Measurements from ENCODE around the gene CSNK1G1. TPM values are rescaled to one million over a fixed set of nuclear protein-coding genes. Genes with fewer than 3 reads are reported as not detected.

Gene CSNK1G1
- polyA plus RNA-seq (2013): 11.6 and 12.6 TPM in 2 replicates

DNA sequence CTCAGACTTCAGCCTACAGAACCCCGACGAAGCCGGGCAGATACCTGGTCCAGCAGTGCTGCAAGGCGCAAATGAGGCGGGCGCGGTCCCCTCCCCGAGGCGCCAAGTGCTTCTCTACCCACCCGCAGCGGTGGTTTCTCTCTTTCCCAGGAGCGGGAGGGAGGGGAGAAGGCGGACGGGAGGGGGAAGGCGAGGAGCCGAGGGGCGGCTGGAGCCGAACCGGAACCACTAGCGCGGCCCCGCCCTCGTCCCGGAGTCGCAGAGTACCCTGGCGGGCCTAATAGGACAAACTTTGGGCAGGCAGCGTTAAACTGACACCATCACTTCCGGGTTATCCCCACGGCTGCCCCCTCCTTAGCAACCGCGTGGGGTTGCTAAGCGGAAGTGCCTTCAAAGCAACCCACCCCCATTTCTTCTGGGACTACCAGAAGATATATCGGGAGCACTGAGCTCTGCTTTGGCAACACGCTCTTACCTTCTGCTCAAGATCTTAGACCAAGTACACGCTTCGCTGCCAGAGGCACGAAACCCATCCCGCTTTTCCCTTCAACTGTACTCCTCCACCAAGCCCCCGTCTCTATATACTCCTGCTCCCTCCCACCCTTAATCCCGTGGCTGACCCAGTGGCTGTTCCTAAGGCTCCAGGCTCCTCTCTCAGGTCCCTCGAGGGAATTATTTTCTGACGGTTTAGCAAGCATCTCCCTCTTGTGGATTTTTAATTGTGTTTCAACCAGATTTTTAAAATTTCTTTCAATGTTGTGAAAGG, at the start of gene CSNK1G1:
TSS of gene CSNK1G1 (minus strand) at position 230 of the 766 bp plus-strand sequence. CDS start 55,674 bp downstream, outside the sequence.
- peak within 1 kb of the TSS; percentile 81 for H4K8ac ChIP-seq (ENCODE audit: low read depth, low read length)
- DNase-seq: peak; percentile 97 to 98
- H3K27ac ChIP-seq (ENCODE audit: low read depth, low read length): peak within 1 kb of the TSS; percentile 72
- peak within 1 kb of the TSS; percentile 83 for H3K18ac ChIP-seq (ENCODE audit: low read length)
- peak within 1 kb of the TSS; percentile 39 for H4K12ac ChIP-seq (ENCODE audit: low read depth, low read length)
- no CpG with 5 or more reads among the region's 42 CpGs for WGBS (ENCODE audit: extremely low coverage, insufficient coverage, insufficient read length)
- peak within 1 kb of the TSS; percentile 97 for H3K4me3 ChIP-seq (ENCODE audit: low read depth, low read length)
- H4K91ac ChIP-seq (ENCODE audit: low read depth, low read length): peak within 1 kb of the TSS; percentile 92
- H3K79me2 ChIP-seq (ENCODE audit: control insufficient read depth, insufficient read depth, low read length, poor library complexity): peaks cover 6% of the 10 kb centered on the region
- H3K23ac ChIP-seq (ENCODE audit: low read length): peak within 1 kb of the TSS; percentile 67
- H2AK5ac ChIP-seq (ENCODE audit: low read length): peak within 1 kb of the TSS; percentile 74
- peaks cover 7% of the 10 kb centered on the region for H3K79me1 ChIP-seq (ENCODE audit: low read length)
- H3K36me3 ChIP-seq (ENCODE audit: control insufficient read depth in 1 of 2, insufficient read depth in 2 of 2, low read length in 2 of 2): peaks cover 3 to 5% of the 10 kb centered on the region in 2 experiments
- peak within 1 kb of the TSS; percentile 65 for H2AFZ ChIP-seq (ENCODE audit: insufficient read depth, low read length, poor library complexity)
- H2BK5ac ChIP-seq (ENCODE audit: low read depth, low read length, poor library complexity): peak within 1 kb of the TSS; percentile 65
- H2BK12ac ChIP-seq (ENCODE audit: low read length): no peak within 1 kb of the TSS
- no peaks in the 10 kb centered on the region for H3K27me3 ChIP-seq (ENCODE audit: insufficient read depth, low read length)
- peak within 1 kb of the TSS; percentile 11 for H3K14ac ChIP-seq (ENCODE audit: low read length)
- H3K4me1 ChIP-seq (ENCODE audit: control insufficient read depth in 1 of 2, insufficient read depth in 2 of 2, low read length in 2 of 2): no peaks in the 10 kb centered on the region
- peak within 1 kb of the TSS; percentile 97 for H3K4ac ChIP-seq (ENCODE audit: low read depth, low read length)
- peak within 1 kb of the TSS; percentile 61 for H2BK120ac ChIP-seq (ENCODE audit: insufficient read depth, low read length, poor library complexity)
- H3K9me3 ChIP-seq (ENCODE audit: insufficient read depth, low read depth, low read length): no peaks in the 10 kb centered on the region
- H3K9ac ChIP-seq (ENCODE audit: low read length): peak within 1 kb of the TSS; percentile 93
- peak within 1 kb of the TSS; percentile 80 for H3K4me2 ChIP-seq (ENCODE audit: low read length)

DNA sequence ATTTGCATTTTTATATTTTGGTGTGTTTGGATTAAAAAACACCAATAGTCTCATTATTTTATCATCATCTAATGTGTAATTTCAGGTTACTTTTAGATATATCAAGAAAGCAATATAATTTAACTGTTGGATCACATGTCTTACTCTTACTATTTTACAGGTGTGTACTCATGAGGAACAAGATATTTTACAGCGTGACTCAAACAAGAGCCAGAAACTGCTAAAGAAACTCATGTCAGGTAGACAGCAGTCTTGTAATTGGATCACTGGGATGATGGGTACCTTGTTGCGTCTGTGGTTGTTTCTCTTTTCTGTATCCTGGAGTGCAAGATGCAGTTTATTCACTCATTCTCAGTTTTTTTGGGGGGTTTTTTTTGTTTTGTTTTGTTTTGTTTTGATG, 44.6 kb upstream of the CSNK1G1 start:
- Histone ChIP-seq H2BK5ac (ENCODE audit: low read depth, low read length, poor library complexity) (no peak overlapping the region), H4K12ac (ENCODE audit: low read depth, low read length) (no peak overlapping the region), H3K79me2 (ENCODE audit: control insufficient read depth, insufficient read depth, low read length, poor library complexity) (no peaks in the 10 kb centered on the region), H4K8ac (ENCODE audit: low read depth, low read length) (no peak overlapping the region), H3K27me3 (ENCODE audit: insufficient read depth, low read length) (no peaks in the 10 kb centered on the region), H3K79me1 (ENCODE audit: low read length) (no peaks in the 10 kb centered on the region), H2AFZ (ENCODE audit: insufficient read depth, low read length, poor library complexity) (no peak overlapping the region), H3K27ac (ENCODE audit: low read depth, low read length) (no peak overlapping the region), H3K23ac (ENCODE audit: low read length) (no peak overlapping the region), H3K4me1 (ENCODE audit: control insufficient read depth in 1 of 2, insufficient read depth in 2 of 2, low read length in 2 of 2) (no peaks in the 10 kb centered on the region), H3K18ac (ENCODE audit: low read length) (no peak overlapping the region), H3K9ac (ENCODE audit: low read length) (no peak overlapping the region), H2AK5ac (ENCODE audit: low read length) (no peak overlapping the region), H3K36me3 (ENCODE audit: control insufficient read depth in 1 of 2, insufficient read depth in 2 of 2, low read length in 2 of 2) (peaks cover 40 to 42% of the 10 kb centered on the region in 2 experiments), H3K14ac (ENCODE audit: low read length) (no peak overlapping the region), H3K4me3 (ENCODE audit: low read depth, low read length) (no peak overlapping the region), H3K4ac (ENCODE audit: low read depth, low read length) (no peak overlapping the region), H3K4me2 (ENCODE audit: low read length) (no peak overlapping the region), H4K91ac (ENCODE audit: low read depth, low read length) (no peak overlapping the region), H2BK120ac (ENCODE audit: insufficient read depth, low read length, poor library complexity) (no peak overlapping the region), H2BK12ac (ENCODE audit: low read length) (no peak overlapping the region), H3K9me3 (ENCODE audit: insufficient read depth, low read depth, low read length) (no peaks in the 10 kb centered on the region)
- no CpG with 5 or more reads among the region's 2 CpGs for WGBS (ENCODE audit: extremely low coverage, insufficient coverage, insufficient read length)
- no peak for DNase-seq

DNA sequence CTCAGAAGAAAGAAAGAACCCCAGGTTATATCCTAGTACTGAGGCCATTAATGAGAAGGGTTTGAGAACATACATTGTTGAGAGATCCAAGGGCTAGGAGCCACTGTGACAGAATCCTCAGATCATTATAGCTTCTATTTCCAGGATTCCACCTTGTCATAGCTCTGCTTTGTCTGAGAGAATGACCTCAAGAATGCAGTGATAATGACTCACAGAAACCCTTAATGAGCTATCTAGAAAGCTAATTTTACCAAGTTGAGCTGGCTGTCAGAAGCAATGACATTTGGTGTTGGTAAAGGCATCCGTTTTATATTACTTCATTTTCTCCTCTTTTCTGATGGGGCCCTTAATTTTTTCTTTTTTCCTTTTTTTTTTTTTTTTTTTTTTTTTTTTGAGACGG, 42.6 kb upstream of the CSNK1G1 start:
- Histone ChIP-seq H3K4me1 (ENCODE audit: control insufficient read depth in 1 of 2, insufficient read depth in 2 of 2, low read length in 2 of 2) (no peaks in the 10 kb centered on the region), H2BK5ac (ENCODE audit: low read depth, low read length, poor library complexity) (no peak overlapping the region), H3K36me3 (ENCODE audit: control insufficient read depth in 1 of 2, insufficient read depth in 2 of 2, low read length in 2 of 2) (peaks cover 40% of the 10 kb centered on the region in 2 experiments), H3K27me3 (ENCODE audit: insufficient read depth, low read length) (no peaks in the 10 kb centered on the region), H2BK12ac (ENCODE audit: low read length) (no peak overlapping the region), H3K14ac (ENCODE audit: low read length) (no peak overlapping the region), H4K91ac (ENCODE audit: low read depth, low read length) (no peak overlapping the region), H3K79me2 (ENCODE audit: control insufficient read depth, insufficient read depth, low read length, poor library complexity) (no peaks in the 10 kb centered on the region), H4K12ac (ENCODE audit: low read depth, low read length) (no peak overlapping the region), H4K8ac (ENCODE audit: low read depth, low read length) (no peak overlapping the region), H3K4ac (ENCODE audit: low read depth, low read length) (no peak overlapping the region), H3K27ac (ENCODE audit: low read depth, low read length) (no peak overlapping the region), H3K9ac (ENCODE audit: low read length) (no peak overlapping the region), H2BK120ac (ENCODE audit: insufficient read depth, low read length, poor library complexity) (no peak overlapping the region), H3K18ac (ENCODE audit: low read length) (no peak overlapping the region), H3K4me3 (ENCODE audit: low read depth, low read length) (no peak overlapping the region), H3K9me3 (ENCODE audit: insufficient read depth, low read depth, low read length) (no peaks in the 10 kb centered on the region), H3K79me1 (ENCODE audit: low read length) (no peaks in the 10 kb centered on the region), H2AFZ (ENCODE audit: insufficient read depth, low read length, poor library complexity) (no peak overlapping the region), H2AK5ac (ENCODE audit: low read length) (no peak overlapping the region), H3K23ac (ENCODE audit: low read length) (no peak overlapping the region), H3K4me2 (ENCODE audit: low read length) (no peak overlapping the region)
- no CpG with 5 or more reads among the region's 2 CpGs for WGBS (ENCODE audit: extremely low coverage, insufficient coverage, insufficient read length)
- no peak for DNase-seq

DNA sequence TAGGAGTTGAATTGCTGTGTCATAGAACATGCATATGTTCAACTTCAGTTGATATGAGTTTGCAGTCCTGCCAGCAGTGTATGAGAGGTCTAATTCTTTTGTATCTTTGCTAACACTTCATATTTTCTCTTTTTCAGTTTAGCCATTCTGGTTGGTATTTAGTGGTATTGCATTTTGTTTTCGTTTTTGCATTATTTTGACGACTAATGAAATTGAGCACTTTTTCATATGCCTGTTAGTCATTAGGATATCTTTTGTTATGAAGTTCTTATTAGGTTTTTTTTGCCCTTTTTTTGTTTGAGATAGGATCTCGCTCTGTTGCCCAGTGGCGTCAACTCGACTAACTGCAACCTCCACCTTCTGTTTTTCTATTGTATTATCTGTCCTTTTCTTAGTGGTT, 40.8 kb upstream of the CSNK1G1 start:
- Histone ChIP-seq H2AFZ (ENCODE audit: insufficient read depth, low read length, poor library complexity) (no peak overlapping the region), H4K8ac (ENCODE audit: low read depth, low read length) (no peak overlapping the region), H3K27ac (ENCODE audit: low read depth, low read length) (no peak overlapping the region), H3K18ac (ENCODE audit: low read length) (no peak overlapping the region), H3K14ac (ENCODE audit: low read length) (no peak overlapping the region), H3K79me2 (ENCODE audit: control insufficient read depth, insufficient read depth, low read length, poor library complexity) (no peaks in the 10 kb centered on the region), H3K4ac (ENCODE audit: low read depth, low read length) (no peak overlapping the region), H3K36me3 (ENCODE audit: control insufficient read depth in 1 of 2, insufficient read depth in 2 of 2, low read length in 2 of 2) (peaks cover 33 to 35% of the 10 kb centered on the region in 2 experiments), H3K9me3 (ENCODE audit: insufficient read depth, low read depth, low read length) (no peaks in the 10 kb centered on the region), H3K4me3 (ENCODE audit: low read depth, low read length) (no peak overlapping the region), H2AK5ac (ENCODE audit: low read length) (no peak overlapping the region), H2BK120ac (ENCODE audit: insufficient read depth, low read length, poor library complexity) (no peak overlapping the region), H3K27me3 (ENCODE audit: insufficient read depth, low read length) (no peaks in the 10 kb centered on the region), H3K9ac (ENCODE audit: low read length) (no peak overlapping the region), H3K4me2 (ENCODE audit: low read length) (no peak overlapping the region), H2BK12ac (ENCODE audit: low read length) (no peak overlapping the region), H4K91ac (ENCODE audit: low read depth, low read length) (no peak overlapping the region), H2BK5ac (ENCODE audit: low read depth, low read length, poor library complexity) (no peak overlapping the region), H3K4me1 (ENCODE audit: control insufficient read depth in 1 of 2, insufficient read depth in 2 of 2, low read length in 2 of 2) (no peaks in the 10 kb centered on the region), H3K79me1 (ENCODE audit: low read length) (no peaks in the 10 kb centered on the region), H4K12ac (ENCODE audit: low read depth, low read length) (no peak overlapping the region), H3K23ac (ENCODE audit: low read length) (no peak overlapping the region)
- DNase-seq: no peak
- WGBS (ENCODE audit: extremely low coverage, insufficient coverage, insufficient read length): no CpG with 5 or more reads among the region's 5 CpGs
